HCT116 (cell line): ENCODE data around the gene RAB5A. TPM values are rescaled to one million over a fixed set of nuclear protein-coding genes. Genes with fewer than 3 reads are reported as not detected.

ENCODE experiments used
- ATAC-seq: fragments of 200-7000 bp; cut with Tn5 transposase; 2 replicates; pipeline ENCODE4 v1.9.1; 2020; ENCODE audit warnings: mild to moderate bottlenecking, moderate library complexity
- BruUV-seq: library from RNA; stranded (reverse); fragments of 400-500 nt; replicated peaks from 2 replicates; lab custom pipeline; 2021; lab: Mats Ljungman, UMichigan
- CTCF ChIA-PET: fragments of 300-600 bp; sonication (Branson Sonifier 250); formaldehyde crosslinking; loops from one replicate; lab custom pipeline; 2021; ENCODE audit warnings: antibody characterized with exemption; lab: Charles Lee
- POLR2A ChIA-PET: fragments of 300-600, 350-600 bp; sonication (Branson Sonifier 250); formaldehyde crosslinking; loops from one replicate; lab custom pipeline; 2021; ENCODE audit warnings: antibody characterized with exemption; lab: Charles Lee
- RAD21 ChIA-PET, 2 experiments: fragments of 300-600 bp; sonication (Branson Sonifier 250); formaldehyde crosslinking; loops; one replicate each; lab custom pipeline; 2023; ENCODE audit warnings: low total read pairs in 2 of 2; ENCODE audit not compliant: uncharacterized antibody in 2 of 2, unreplicated experiment in 2 of 2, low non-redundant PET in 1 of 2; lab: Charles Lee
- DNase-seq: peaks from one replicate; pipeline ENCODE4 v3.0.0-alpha.2; 2010; ENCODE audit warnings: low read depth, low spot score
- H2AFZ ChIP-seq: fragments of 200-600 bp; shearing (Covaris generic), sonication (generic); 2 replicates; pipeline ENCODE4 v1.6.1; 2017; ENCODE audit warnings: low read depth, mixed run types, mixed read lengths, antibody characterized with exemption, low read length; ENCODE audit not compliant: poor library complexity, severe bottlenecking
- H3K27ac ChIP-seq: 2 replicates; pipeline ENCODE4 v1.5.1; 2012; ENCODE audit warnings: low read depth, low read length
- H3K27me3 ChIP-seq: fragments of 200-600 bp; sonication (generic); 2 replicates; pipeline ENCODE4 v1.6.1; 2016; ENCODE audit warnings: mixed run types, low read length, mixed read lengths; ENCODE audit not compliant: insufficient read depth
- H3K36me3 ChIP-seq, 2 experiments: fragments of 200-500 bp in 1 of 2; fragments of 200-600 bp in 1 of 2; sonication (Bioruptor generic) in 1 of 2; sonication (generic) in 1 of 2; 2 replicates each; pipeline versions ENCODE4 v1.5.1 to v1.6.1; 2014 to 2016; ENCODE audit warnings: low read length in 2 of 2, inconsistent platforms in 1 of 2, mixed read lengths in 1 of 2, mixed run types in 1 of 2; ENCODE audit not compliant: insufficient read depth in 2 of 2, control insufficient read depth in 1 of 2
- H3K4me1 ChIP-seq, 2 experiments: fragments of 200-600 bp in 1 of 2; sonication (generic) in 1 of 2; 2 replicates each; pipeline versions ENCODE4 v1.5.1 to v1.6.1; 2012 to 2017; ENCODE audit warnings: low read length in 2 of 2, inconsistent platforms in 1 of 2, mild to moderate bottlenecking in 1 of 2, mixed read lengths in 1 of 2, mixed run types in 1 of 2, moderate library complexity in 1 of 2; ENCODE audit not compliant: insufficient read depth in 2 of 2, control insufficient read depth in 1 of 2
- H3K4me2 ChIP-seq: fragments of 200-600 bp; sonication (generic); 2 replicates; pipeline ENCODE4 v1.6.1; 2017; ENCODE audit warnings: mixed run types, low read length, mixed read lengths
- H3K4me3 ChIP-seq, 2 experiments: fragments of 200-600 bp in 1 of 2; sonication (generic) in 1 of 2; replicated peaks in 1 of 2; 2 replicates each; pipeline ENCODE4 v1.5.1; 2011 to 2016; ENCODE audit warnings: low read length in 2 of 2, control low read depth in 1 of 2, low read depth in 1 of 2, mild to moderate bottlenecking in 1 of 2, mixed read lengths in 1 of 2, mixed run types in 1 of 2
- H3K79me2 ChIP-seq: fragments of 200-600 bp; sonication (generic); 2 replicates; pipeline ENCODE4 v1.6.1; 2017; ENCODE audit warnings: mild to moderate bottlenecking, mixed run types, low read length, moderate library complexity, mixed read lengths; ENCODE audit not compliant: insufficient read depth
- H3K9ac ChIP-seq: fragments of 200-600 bp; sonication (generic); 2 replicates; pipeline ENCODE4 v1.6.1; 2016; ENCODE audit warnings: low read length, mixed read lengths
- H3K9me2 ChIP-seq: fragments of 200-600 bp; sonication (generic), shearing (Covaris generic); 2 replicates; pipeline ENCODE4 v1.6.1; 2017; ENCODE audit warnings: mixed run types, mild to moderate bottlenecking, moderate library complexity; ENCODE audit not compliant: insufficient read depth
- H3K9me3 ChIP-seq, 2 experiments: fragments of 200-500 bp in 1 of 2; fragments of 200-600 bp in 1 of 2; sonication (Bioruptor generic) in 1 of 2; sonication (generic) in 1 of 2; 2 replicates each; pipeline ENCODE4 v1.6.1; 2014 to 2017; ENCODE audit warnings: low read length in 2 of 2, mixed read lengths in 2 of 2, inconsistent platforms in 1 of 2, low read depth in 1 of 2, mild to moderate bottlenecking in 1 of 2, mixed run types in 1 of 2, moderate library complexity in 1 of 2; ENCODE audit not compliant: control insufficient read depth in 1 of 2, insufficient read depth in 1 of 2
- H4K20me1 ChIP-seq: fragments of 200-600 bp; sonication (generic), shearing (Covaris generic); 2 replicates; pipeline ENCODE4 v1.6.1; 2017; ENCODE audit warnings: mixed run types, mild to moderate bottlenecking, moderate library complexity; ENCODE audit not compliant: insufficient read depth
- CBX3 ChIP-seq: IDR thresholded peaks from 2 replicates; pipeline ENCODE4 v1.6.1; 2012; ENCODE audit warnings: low read depth
- CEBPB ChIP-seq: IDR thresholded peaks from 2 replicates; pipeline ENCODE4 v1.6.1; 2012; ENCODE audit warnings: low read depth
- EGR1 ChIP-seq: IDR thresholded peaks from 2 replicates; pipeline ENCODE4 v1.6.1; 2012; ENCODE audit warnings: low read depth
- ELF1 ChIP-seq: IDR thresholded peaks from 2 replicates; pipeline ENCODE4 v1.6.1; 2012; ENCODE audit warnings: low read depth, borderline replicate concordance
- EZH2 ChIP-seq: fragments of 200-600 bp; sonication (generic); IDR thresholded peaks from 2 replicates; pipeline ENCODE4 v1.6.1; 2017; ENCODE audit warnings: antibody characterized with exemption, mixed run types
- EZH2phosphoT487 ChIP-seq: fragments of 200-600 bp; IDR thresholded peaks from 2 replicates; pipeline ENCODE4 v1.6.1; 2018; ENCODE audit warnings: antibody characterized with exemption, borderline replicate concordance
- FOSL1 ChIP-seq: IDR thresholded peaks from 2 replicates; pipeline ENCODE4 v1.6.1; 2012; ENCODE audit warnings: low read depth
- JUND ChIP-seq: IDR thresholded peaks from 2 replicates; pipeline ENCODE4 v1.6.1; 2012
- POLR2A ChIP-seq: IDR thresholded peaks from 2 replicates; pipeline ENCODE4 v1.7.0; 2011; ENCODE audit warnings: borderline replicate concordance; ENCODE audit not compliant: insufficient read depth, insufficient read length; ENCODE audit errors: extremely low read depth
- POLR2AphosphoS5 ChIP-seq: IDR thresholded peaks from 2 replicates; pipeline ENCODE4 v1.6.1; 2011; ENCODE audit warnings: mild to moderate bottlenecking, low read depth, low read length, moderate library complexity
- SIN3A ChIP-seq: IDR thresholded peaks from 2 replicates; pipeline ENCODE4 v1.6.1; 2012; ENCODE audit warnings: low read depth
- SRF ChIP-seq: IDR thresholded peaks from 2 replicates; pipeline ENCODE4 v1.6.1; 2012; ENCODE audit warnings: low read depth
- TCF7L2 ChIP-seq: IDR thresholded peaks from 2 replicates; pipeline ENCODE4 v1.7.0; 2011; ENCODE audit warnings: borderline replicate concordance, inconsistent platforms; ENCODE audit not compliant: insufficient read depth, insufficient read length; ENCODE audit errors: extremely low read depth
- YY1 ChIP-seq: IDR thresholded peaks from 2 replicates; pipeline ENCODE4 v1.6.1; 2011; ENCODE audit warnings: low read length, low read depth, moderate library complexity, mild to moderate bottlenecking; ENCODE audit not compliant: insufficient replicate concordance; ENCODE audit errors: extremely low read depth
- ZFX ChIP-seq: fragments of 450-650 bp; IDR thresholded peaks from 2 replicates; pipeline ENCODE4 v1.6.1; 2017
- ZNF274 ChIP-seq: fragments of 200-500 bp; sonication (Bioruptor generic); IDR thresholded peaks from 2 replicates; pipeline ENCODE4 v1.6.1; 2014; ENCODE audit warnings: mild to moderate bottlenecking, low read depth, low read length, inconsistent platforms
- intact Hi-C: fragments of 100-400 bp; cut with micrococcal nuclease; formaldehyde crosslinking; loops from 2 replicates; pipeline ENCODE4 v1.10.0; 2022
- total RNA-seq: library from RNA; stranded (reverse); gene quantifications from one replicate; pipeline ENCODE4 v1.2.1, GENCODE V29; 2021; ENCODE audit not compliant: unreplicated experiment
- TF ChIP-seq, protein P1 (sequence below): IDR thresholded peaks from 2 replicates; pipeline ENCODE4 v1.6.1; 2012
- TF ChIP-seq, protein P2 (sequence below), 3 experiments: fragments of 200-600 bp in 1 of 3; sonication (generic) in 1 of 3; IDR thresholded peaks in 2 of 3; conservative IDR thresholded peaks in 1 of 3; 2 replicates each; pipeline ENCODE4 v1.5.1; 2012 to 2017; ENCODE audit warnings: low read depth in 2 of 3, low read length in 2 of 3, antibody characterized with exemption in 1 of 3, borderline replicate concordance in 1 of 3, control low read depth in 1 of 3, mild to moderate bottlenecking in 1 of 3, mixed read lengths in 1 of 3, mixed run types in 1 of 3, moderate library complexity in 1 of 3; ENCODE audit not compliant: insufficient read depth in 1 of 3

RAB5A gene
- total RNA-seq, 1 experiment from 2014 or later = 45.0 TPM

DNA sequence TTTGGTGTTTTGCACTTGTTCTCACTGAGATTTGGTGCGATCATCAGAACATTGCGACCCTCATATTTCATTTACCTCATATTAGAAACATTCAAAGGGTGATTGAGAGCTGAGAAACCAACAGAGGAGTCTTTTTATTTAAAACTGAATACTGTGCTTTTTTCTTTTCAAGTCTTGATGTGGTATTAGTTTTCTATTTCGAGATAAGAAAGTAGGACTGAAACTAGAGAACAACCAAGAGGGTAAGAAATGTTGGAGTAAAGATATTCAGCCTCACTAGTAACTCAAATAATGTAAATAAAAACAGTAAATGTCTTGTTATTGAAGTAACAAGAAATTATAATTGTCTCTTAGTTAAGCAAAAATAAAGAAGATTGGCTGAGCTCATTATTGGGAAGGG is 39.4 kb upstream of the RAB5A start:
- Histone ChIP-seq H3K4me3 (no peak overlapping the region), H3K9me2 (no peaks in the 10 kb centered on the region), H3K9ac (no peak overlapping the region), H3K27ac (no peak overlapping the region), H3K4me2 (no peak overlapping the region), H3K9me3 (no peaks in the 10 kb centered on the region), H3K79me2 (no peaks in the 10 kb centered on the region), H3K27me3 (no peaks in the 10 kb centered on the region), H2AFZ (no peak overlapping the region), H3K36me3 (no peaks in the 10 kb centered on the region), H4K20me1 (no peaks in the 10 kb centered on the region), H3K4me1 (no peaks in the 10 kb centered on the region)
- ChIA-PET RAD21 (no interaction called here), POLR2A (no interaction called here), CTCF (no interaction called here)
- TF ChIP-seq, protein P1, sequence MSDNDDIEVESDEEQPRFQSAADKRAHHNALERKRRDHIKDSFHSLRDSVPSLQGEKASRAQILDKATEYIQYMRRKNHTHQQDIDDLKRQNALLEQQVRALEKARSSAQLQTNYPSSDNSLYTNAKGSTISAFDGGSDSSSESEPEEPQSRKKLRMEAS = no peak
- TF ChIP-seq YY1 = no peak
- TF ChIP-seq JUND = no peak
- TF ChIP-seq ELF1 = no peak
- TF ChIP-seq EZH2 = no peak
- TF ChIP-seq CBX3 = no peak
- no peak for TF ChIP-seq TCF7L2
- no peak for TF ChIP-seq FOSL1
- no peak for TF ChIP-seq EGR1
- TF ChIP-seq EZH2phosphoT487 = no peak
- DNase-seq = no peak
- ATAC-seq = no peak
- BruUV-seq = no TSS peak
- intact Hi-C loops = no loop called here

DNA sequence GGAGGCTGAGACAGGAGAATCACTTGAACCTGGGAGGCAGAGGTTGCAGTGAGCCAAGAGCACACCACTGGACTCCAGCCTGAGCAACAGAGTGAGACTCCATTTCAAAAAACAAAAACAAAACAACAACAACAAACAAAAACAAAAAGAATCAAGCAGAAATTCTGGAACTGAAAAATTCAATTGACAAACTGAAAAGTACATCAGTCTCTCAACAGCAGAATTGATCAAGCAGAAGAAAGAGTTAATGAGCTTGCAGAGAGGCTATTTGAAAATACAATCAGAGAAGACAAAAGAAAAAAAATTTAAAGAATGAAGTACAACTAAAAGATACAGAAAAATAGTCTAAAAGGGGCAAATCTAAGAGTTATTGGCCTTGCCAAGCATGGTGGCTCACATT is 35.4 kb upstream of the RAB5A start:
- no TSS peak for BruUV-seq
- no peaks in the 10 kb centered on the region for H3K9me2 ChIP-seq
- H3K27ac ChIP-seq = no peak overlapping the region
- no peaks in the 10 kb centered on the region for H4K20me1 ChIP-seq
- H3K27me3 ChIP-seq = no peaks in the 10 kb centered on the region
- H3K9ac ChIP-seq = no peak overlapping the region
- H2AFZ ChIP-seq = no peak overlapping the region
- CTCF ChIA-PET = no interaction called here
- no peaks in the 10 kb centered on the region for H3K4me1 ChIP-seq
- POLR2A ChIA-PET = no interaction called here
- DNase-seq (no peak), ATAC-seq (no peak)
- intact Hi-C loops = no loop called here
- H3K4me3 ChIP-seq = no peak overlapping the region
- no peaks in the 10 kb centered on the region for H3K36me3 ChIP-seq
- no peaks in the 10 kb centered on the region for H3K79me2 ChIP-seq
- H3K4me2 ChIP-seq = no peak overlapping the region
- no peaks in the 10 kb centered on the region for H3K9me3 ChIP-seq
- RAD21 ChIA-PET = no interaction called here
- TF ChIP-seq EGR1 (no peak), CBX3 (no peak), SRF (no peak), EZH2 (no peak), POLR2AphosphoS5 (no peak), ELF1 (no peak), TCF7L2 (no peak), POLR2A (no peak), JUND (no peak), SIN3A (no peak), ZNF274 (no peak), CEBPB (no peak), ZFX (no peak)
- TF ChIP-seq, protein P2, sequence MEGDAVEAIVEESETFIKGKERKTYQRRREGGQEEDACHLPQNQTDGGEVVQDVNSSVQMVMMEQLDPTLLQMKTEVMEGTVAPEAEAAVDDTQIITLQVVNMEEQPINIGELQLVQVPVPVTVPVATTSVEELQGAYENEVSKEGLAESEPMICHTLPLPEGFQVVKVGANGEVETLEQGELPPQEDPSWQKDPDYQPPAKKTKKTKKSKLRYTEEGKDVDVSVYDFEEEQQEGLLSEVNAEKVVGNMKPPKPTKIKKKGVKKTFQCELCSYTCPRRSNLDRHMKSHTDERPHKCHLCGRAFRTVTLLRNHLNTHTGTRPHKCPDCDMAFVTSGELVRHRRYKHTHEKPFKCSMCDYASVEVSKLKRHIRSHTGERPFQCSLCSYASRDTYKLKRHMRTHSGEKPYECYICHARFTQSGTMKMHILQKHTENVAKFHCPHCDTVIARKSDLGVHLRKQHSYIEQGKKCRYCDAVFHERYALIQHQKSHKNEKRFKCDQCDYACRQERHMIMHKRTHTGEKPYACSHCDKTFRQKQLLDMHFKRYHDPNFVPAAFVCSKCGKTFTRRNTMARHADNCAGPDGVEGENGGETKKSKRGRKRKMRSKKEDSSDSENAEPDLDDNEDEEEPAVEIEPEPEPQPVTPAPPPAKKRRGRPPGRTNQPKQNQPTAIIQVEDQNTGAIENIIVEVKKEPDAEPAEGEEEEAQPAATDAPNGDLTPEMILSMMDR (IDR thresholded peaks at IDR 0.05 in 2 of 3, conservative IDR thresholded peaks at IDR 0.05 in 1 of 3; ENCODE audit: borderline replicate concordance in 1 of 3, insufficient read depth in 1 of 3, low read depth in 2 of 3, low read length in 2 of 3) = no peak
